Nephron (organoid): Measurements from ENCODE around the gene USP31.
A peak's percentile ranks its signal among the peaks of the same experiment; 100 is the strongest.

Experiments
- H3K27ac Mint-ChIP-seq, 3 experiments: 2 replicates each; pipeline ENCODE4 v1.8.0; 2020; ENCODE audit warnings: mixed read lengths in 3 of 3, mild to moderate bottlenecking in 2 of 3, moderate library complexity in 1 of 3
- H3K27me3 Mint-ChIP-seq: 2 replicates; pipeline ENCODE4 v1.8.0; 2021; ENCODE audit warnings: low read depth, mild to moderate bottlenecking, moderate library complexity, mixed read lengths
- H3K36me3 Mint-ChIP-seq: 2 replicates; pipeline ENCODE4 v1.8.0; 2020; ENCODE audit warnings: low read depth, mixed read lengths
- H3K4me1 Mint-ChIP-seq: 2 replicates; pipeline ENCODE4 v1.8.0; 2020; ENCODE audit warnings: mixed read lengths
- H3K4me3 Mint-ChIP-seq, 3 experiments: 2 replicates each; pipeline ENCODE4 v1.8.0; 2020; ENCODE audit warnings: mild to moderate bottlenecking in 3 of 3, mixed read lengths in 3 of 3, moderate library complexity in 2 of 3
- H3K9me3 Mint-ChIP-seq: 2 replicates; pipeline ENCODE4 v1.8.0; 2020; ENCODE audit warnings: mixed read lengths
- CTCF ChIP-seq, 3 experiments: fragments of 200-600 bp; sonication (generic); IDR thresholded peaks; one replicate each; pipeline ENCODE4 v1.5.0; 2021; ENCODE audit warnings: antibody characterized with exemption in 3 of 3; ENCODE audit not compliant: unreplicated experiment in 3 of 3

Gene USP31

DNA sequence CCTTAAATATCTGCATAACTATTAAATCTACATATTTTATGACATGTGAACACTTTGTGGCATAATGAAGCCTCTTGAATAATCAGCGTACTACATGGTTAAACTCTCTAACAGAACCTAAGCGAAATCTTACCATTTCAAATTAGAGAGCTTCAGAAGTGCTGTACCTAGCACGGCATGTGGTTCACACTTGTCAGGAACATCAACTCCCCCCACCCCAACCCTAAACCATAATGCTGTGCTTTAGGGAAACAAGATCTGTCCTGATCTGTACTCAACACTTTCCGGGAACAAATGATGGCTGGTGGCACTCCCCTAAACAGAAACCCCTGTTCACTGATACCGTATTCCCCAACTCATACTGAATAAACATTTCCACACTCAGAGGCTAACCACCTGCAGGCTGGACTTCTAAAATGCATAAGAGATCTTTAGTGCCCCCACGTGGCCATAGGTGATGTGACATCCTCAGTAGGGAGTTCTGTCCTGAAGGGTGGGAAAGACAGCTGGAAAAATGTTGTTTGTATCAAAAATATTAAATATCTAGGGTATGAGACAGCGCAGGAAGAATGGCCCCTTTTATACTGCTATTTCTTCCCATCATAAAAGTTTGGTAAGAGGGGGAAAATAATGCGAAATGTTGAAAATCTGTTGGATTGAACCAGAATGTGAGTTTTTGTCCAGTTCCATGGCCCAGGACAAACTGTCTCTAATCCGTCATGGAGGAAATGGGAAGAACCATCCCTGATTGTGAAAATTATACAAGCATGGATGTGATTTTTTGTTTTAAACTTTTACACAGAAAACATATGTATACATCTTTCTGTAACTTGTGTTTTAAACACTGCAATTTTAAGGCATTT is 88.6 kb downstream of the USP31 start:
- Mint-ChIP-seq H3K4me3 (no peak overlapping the region), H3K36me3 (no peaks in the 10 kb centered on the region), H3K9me3 (peaks cover 3% of the 10 kb centered on the region), H3K4me1 (no peaks in the 10 kb centered on the region), H3K27me3 (peaks cover under 1% of the 10 kb centered on the region), H3K27ac (no peak overlapping the region)
- peak; percentile 77 to 82 (median 81) for TF ChIP-seq CTCF (IDR thresholded peaks at IDR 0.05; ENCODE audit: unreplicated experiment in 3 of 3)

DNA sequence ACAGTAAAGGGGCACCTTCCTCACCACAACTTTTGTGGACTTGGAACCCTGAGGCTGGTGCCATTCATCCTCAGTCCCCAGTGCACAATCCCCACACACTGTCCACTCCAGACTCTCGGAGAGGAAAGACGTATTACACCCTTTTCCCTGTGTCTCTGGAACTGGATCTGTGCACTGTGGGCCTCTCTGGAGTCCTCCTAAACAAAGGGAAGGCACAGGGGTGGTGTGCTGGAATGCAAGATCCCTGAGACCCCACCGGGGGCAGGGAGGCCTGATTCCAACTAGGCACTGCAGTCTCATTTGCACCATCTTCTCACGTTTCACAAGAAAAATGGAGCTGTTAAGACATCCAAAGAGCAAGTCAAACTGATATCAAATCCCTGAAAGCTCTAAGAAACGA is 89.8 kb downstream of the USP31 start:
- Mint-ChIP-seq H3K4me3 (no peak overlapping the region), H3K36me3 (no peaks in the 10 kb centered on the region), H3K4me1 (no peaks in the 10 kb centered on the region), H3K27ac (no peak overlapping the region), H3K27me3 (peaks cover 8% of the 10 kb centered on the region), H3K9me3 (peaks cover 3% of the 10 kb centered on the region)
- no peak for TF ChIP-seq CTCF (IDR thresholded peaks at IDR 0.05; ENCODE audit: unreplicated experiment in 3 of 3)

DNA sequence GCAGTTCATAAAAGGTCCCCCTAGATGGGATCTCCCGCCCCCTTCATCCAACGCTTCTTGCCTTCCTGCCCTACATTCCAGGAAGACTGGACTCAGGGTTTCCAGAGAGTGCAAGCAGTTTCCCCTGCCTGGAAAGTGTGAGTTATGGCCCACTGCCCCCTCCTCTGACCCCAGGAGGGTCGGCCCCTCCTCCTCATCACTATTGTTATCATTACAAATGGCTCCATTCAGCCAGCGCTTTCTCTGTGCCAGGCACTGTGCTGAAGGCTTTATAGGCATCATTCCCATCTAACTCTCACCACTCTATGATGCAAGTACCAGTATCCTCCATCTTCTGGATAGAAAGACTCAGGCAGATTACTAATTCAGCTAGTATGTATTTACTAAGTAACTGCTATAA is 90.7 kb downstream of the USP31 start:
- Mint-ChIP-seq H3K27ac (no peak overlapping the region), H3K4me1 (no peaks in the 10 kb centered on the region), H3K9me3 (peaks cover 3% of the 10 kb centered on the region), H3K4me3 (no peak overlapping the region), H3K36me3 (no peaks in the 10 kb centered on the region), H3K27me3 (peaks cover 11% of the 10 kb centered on the region)
- TF ChIP-seq CTCF (IDR thresholded peaks at IDR 0.05; ENCODE audit: unreplicated experiment in 3 of 3) = no peak

DNA sequence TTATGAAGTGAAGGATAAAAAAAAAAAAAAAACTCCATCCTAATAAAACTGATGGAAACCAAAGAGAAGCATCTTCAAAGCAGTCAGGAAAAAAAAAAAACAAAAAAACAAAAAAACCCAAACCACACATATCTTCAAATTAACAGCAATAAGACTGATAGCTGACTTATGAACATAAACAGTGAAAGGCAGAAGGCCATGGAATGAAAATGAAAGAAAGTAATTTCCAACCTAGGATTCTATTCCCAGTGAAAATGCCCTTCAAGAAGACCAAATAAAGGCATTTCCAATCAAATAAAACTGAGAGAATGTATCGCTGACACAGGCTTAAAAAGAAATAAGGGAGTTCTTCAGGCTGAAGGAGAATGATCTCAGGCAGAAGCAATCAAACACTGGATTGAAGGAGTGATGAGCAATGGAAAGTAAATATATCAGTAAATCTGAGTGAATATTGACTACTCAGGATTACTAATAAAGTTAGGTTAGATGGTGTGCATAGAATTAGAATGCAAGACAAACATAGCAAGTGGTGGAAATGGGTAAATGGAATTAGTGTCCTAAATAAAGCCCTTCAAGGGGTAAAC is 92.1 kb downstream of the USP31 start:
- no peak overlapping the region for H3K27ac Mint-ChIP-seq
- no peak for TF ChIP-seq CTCF (IDR thresholded peaks at IDR 0.05; ENCODE audit: unreplicated experiment in 3 of 3)

GRCh38 chr16:23055481-23055880 is 93.8 kb downstream of the USP31 start:
- Mint-ChIP-seq H3K9me3 (peaks cover 3% of the 10 kb centered on the region), H3K36me3 (no peaks in the 10 kb centered on the region), H3K4me3 (no peak overlapping the region), H3K4me1 (no peaks in the 10 kb centered on the region), H3K27ac (no peak overlapping the region), H3K27me3 (peaks cover 12% of the 10 kb centered on the region)
- TF ChIP-seq CTCF (IDR thresholded peaks at IDR 0.05; ENCODE audit: unreplicated experiment in 3 of 3) = no peak

More for the DNA sequence above, 92.1 kb downstream of the USP31 start:
- Mint-ChIP-seq H3K9me3 (peaks cover 3% of the 10 kb centered on the region), H3K36me3 (no peaks in the 10 kb centered on the region), H3K27me3 (peaks cover 12% of the 10 kb centered on the region), H3K4me1 (no peaks in the 10 kb centered on the region), H3K4me3 (no peak overlapping the region)
